Fibroblast of skin of abdomen (primary cell): Measurements from ENCODE around the gene OR13C8.

ENCODE experiments used
- DNase-seq: peaks from one replicate; pipeline ENCODE4 v3.0.0-alpha.2; 2013

The OR13C8 gene

GRCh38 chr9:104617418-104617817 lies 48.5 kb downstream of the OR13C8 start:
- DNase-seq = peak; percentile 16

GRCh38 chr9:104618104-104618503 lies 49.1 kb downstream of the OR13C8 start, which contains the start of gene OR13C9:
Gene OR13C9, minus strand, starts transcription at chr9:104618204. Its CDS starts 0 bp downstream, at chr9:104618204.
- DNase-seq = no peak
